HG03575 (cell line): ENCODE results near the gene TP53TG5.

ENCODE experiments used
- ATAC-seq: cut with Tn5 transposase; IDR thresholded peaks from one replicate; pipeline ENCODE4 v1.9.1; 2021; ENCODE audit not compliant: unreplicated experiment, insufficient number of reproducible peaks, low FRiP score; ENCODE audit errors: extremely low read depth

The TP53TG5 gene

DNA sequence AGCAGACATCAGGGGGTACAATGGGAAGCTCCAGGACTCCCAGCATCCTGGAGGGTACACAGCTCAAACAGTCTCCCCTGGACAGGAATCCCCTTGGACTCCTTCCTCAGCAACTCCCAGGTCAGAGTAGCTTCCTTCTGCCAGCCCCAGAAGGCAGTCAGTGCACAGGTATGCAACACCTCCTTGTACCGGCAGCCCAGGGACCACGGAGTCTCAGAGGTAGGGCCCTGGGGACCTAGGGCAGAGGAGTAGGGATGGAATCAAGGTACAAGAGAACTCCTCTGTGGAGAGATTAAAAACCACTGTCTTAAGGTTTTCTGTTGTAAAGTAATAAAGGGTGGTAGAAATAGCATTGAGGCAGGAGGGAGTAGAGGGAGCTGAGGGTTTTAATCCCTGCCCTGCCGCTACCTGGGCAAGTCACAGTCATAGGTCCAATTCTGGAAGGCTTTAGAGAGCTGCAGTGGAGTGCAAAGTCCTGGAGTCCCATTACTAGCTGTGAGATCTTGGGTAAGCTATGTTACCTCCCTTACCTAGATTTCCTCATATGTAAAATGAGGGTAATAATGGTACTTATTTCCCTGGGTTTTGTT is 7.5 kb downstream of the TP53TG5 start:
- ATAC-seq: no peak

- peak; percentile 48 for ATAC-seq
Measured at GRCh38 chr20:45368221-45368980, 9.7 kb downstream of the TP53TG5 start.

- ATAC-seq: no peak
Measured at GRCh38 chr20:45367126-45367525, 11.0 kb downstream of the TP53TG5 start.

DNA sequence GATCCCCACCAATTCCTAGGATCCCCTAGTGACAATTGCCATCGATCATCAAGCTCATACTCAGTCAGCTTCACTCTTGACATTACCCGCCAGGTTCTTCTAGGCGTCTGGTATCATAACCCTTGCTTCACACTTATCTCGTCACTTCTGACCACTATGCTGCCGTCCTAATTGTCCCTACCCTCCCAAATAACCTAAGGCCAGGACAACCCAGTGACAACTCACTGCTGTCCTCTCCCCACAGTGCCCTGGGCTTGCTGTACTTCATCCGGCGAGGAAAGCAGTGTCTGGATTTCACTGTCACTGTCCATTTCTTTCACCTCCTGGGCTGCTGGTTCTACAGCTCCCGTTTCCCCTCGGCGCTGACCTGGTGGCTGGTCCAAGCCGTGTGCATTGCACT is 11.5 kb downstream of the TP53TG5 start:
- no peak for ATAC-seq

GRCh38 chr20:45366192-45366591 is 11.9 kb downstream of the TP53TG5 start:
- ATAC-seq: no peak

GRCh38 chr20:45365444-45365970 is 12.6 kb downstream of the TP53TG5 start:
- no peak for ATAC-seq

DNA sequence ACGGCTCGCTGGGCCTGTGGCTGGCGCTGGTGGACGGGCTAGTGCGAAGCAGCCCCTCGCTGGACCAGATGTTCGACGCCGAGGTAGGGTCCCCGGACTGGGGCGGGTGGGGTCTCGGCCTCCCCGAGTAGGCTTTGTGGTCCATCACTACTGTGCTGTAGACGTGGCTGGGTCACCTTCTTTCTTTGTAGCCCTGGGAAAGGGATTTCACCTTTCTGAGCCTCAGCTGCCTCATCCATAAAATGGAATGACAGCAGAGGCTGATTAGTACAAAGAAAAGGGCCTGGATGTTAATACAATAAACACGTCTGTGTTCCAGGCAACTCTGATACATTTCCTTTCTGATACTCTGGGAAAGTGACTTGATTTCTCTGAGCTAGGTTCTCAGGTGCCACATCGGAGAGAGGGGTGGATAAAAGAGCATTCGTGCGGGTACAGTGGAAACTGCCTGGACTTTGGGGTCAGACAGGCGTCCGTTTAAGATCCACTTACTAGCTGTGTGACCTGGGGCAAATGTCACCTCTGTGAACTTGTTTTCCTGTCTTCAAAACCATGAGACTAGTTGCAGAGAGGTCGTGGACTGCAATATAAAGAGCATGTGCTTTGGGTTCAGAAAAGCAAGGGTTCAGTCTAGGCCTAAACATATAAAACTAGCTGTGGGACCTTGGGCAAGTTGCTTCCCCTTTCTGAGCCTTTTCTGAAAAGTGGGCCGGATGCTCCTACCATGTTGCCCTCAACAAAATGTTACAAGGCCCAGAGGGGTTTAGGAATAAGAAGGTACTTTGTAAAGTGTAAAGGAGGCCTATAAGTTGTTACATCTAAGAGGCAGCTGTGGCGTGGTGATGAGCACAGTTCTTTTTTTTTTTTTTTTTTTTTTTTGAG is 14.3 kb downstream of the TP53TG5 start:
- ATAC-seq: no peak

DNA sequence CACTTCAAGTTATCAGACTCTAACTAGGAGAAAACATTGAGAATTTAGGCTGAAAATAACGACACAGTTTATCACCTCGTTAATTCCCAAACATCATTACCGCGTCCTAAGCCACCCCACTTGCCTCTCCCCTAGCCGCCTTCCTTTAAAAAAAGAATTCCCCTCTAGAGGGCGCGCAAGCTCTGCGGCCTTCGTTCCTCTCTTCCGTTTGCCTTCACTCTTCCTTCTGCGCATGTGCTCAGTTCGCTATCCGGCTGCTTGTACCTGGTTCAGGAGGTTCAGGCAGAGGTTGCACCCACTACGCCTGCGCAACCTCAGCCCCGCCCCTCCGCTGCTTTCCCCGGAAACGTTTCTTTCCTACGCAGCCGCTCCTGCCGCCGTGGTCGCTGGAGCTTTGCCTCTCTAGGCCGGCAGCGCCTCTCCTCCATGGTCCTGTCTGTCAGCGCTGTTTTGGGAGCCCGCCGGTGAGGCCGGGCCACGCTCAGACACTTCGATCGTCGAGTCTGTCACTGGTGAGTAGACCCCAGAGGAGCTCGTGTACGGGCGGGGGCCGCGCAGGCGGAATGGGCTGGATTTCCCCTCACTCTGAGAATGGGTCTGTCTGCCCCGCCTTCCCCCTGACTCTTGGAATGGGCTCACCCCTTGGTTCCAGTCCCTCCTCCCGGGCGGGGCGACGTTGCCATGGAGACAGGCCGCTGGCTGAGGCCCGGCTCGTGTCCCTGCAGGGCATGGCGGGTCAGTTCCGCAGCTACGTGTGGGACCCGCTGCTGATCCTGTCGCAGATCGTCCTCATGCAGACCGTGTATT is 15.1 kb downstream of the TP53TG5 start, which contains the start of gene SYS1:
TSS of gene SYS1 (plus strand) at position 353 of the 807 bp plus-strand sequence. CDS start at position 729, 376 bp downstream.
- peak; percentile 64 for ATAC-seq

- no peak for ATAC-seq
Measured at GRCh38 chr20:45361793-45362192, 16.3 kb downstream of the TP53TG5 start.

DNA sequence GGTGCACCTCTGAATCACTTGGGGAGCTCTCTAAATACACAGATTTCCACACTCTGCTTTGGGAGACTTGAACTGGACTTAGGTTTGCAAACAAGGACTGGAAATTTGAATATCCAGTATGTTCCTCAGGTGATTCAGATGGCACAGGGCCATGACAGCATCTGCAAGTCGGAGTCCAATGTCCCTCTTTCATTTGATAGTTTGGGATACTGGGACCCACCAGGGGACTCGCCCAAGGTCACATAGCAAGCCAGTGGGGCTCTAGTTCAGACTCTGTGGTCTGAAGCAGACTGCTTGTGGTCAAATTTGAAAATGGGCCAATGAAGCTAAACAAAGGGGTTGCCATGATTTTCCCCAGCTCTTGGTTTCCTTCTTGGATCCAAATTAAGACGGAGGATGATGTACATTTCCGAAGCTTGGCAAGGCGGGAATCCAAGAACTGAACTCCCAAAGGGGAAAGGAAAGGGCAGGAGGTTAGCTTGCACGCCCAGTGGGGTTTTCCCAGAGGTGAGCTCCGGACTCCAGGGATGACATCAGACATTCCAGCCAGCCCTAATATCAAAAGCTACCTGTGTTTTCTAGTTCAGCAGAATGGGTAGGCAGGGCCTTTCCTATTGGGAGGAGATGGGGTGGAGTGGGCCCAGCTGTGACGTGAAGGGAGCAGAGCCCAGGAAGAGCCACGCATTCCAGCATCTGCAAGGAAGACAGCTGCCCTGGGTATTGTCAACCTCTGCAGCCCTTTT is 18.5 kb downstream of the TP53TG5 start:
- ATAC-seq: no peak

- no peak for ATAC-seq
Measured at GRCh38 chr20:45359069-45359405, 19.1 kb downstream of the TP53TG5 start.

DNA sequence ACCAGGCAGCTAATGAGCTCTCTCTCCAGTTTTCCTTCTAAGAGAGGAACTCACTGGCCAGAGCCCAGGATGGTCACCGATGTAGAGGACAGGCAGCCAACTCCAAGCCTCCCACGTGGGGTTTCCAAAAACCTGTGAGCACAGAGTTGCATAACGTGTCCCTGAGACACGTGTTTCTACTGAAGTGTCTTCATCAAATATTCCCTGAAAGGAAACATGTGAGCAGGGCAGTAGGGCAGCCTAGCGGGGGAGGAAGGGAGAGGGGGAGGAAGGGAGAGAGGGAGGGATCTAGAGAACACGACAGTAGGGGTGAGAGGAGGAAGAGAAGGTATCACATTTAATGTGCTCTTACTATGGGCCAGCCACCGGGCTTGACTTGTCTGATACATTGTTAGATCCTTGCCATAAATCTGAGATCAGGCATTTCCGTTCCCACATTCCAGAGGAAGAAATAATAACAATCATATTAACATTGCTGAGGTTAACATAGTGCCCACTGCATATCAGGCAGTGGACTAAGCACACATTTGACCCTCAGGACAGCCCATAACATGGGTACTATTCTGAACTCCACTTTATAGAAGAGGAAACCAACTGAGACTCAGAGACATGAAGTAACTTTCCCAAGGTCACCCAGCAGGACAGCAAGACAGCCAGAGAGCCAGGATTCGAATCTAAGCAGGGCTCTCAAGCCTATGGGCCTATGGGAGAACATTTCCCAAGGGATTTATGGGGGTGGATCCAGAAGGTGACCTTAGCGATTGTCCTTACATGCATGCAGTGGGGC is 19.6 kb downstream of the TP53TG5 start:
- ATAC-seq: no peak

DNA sequence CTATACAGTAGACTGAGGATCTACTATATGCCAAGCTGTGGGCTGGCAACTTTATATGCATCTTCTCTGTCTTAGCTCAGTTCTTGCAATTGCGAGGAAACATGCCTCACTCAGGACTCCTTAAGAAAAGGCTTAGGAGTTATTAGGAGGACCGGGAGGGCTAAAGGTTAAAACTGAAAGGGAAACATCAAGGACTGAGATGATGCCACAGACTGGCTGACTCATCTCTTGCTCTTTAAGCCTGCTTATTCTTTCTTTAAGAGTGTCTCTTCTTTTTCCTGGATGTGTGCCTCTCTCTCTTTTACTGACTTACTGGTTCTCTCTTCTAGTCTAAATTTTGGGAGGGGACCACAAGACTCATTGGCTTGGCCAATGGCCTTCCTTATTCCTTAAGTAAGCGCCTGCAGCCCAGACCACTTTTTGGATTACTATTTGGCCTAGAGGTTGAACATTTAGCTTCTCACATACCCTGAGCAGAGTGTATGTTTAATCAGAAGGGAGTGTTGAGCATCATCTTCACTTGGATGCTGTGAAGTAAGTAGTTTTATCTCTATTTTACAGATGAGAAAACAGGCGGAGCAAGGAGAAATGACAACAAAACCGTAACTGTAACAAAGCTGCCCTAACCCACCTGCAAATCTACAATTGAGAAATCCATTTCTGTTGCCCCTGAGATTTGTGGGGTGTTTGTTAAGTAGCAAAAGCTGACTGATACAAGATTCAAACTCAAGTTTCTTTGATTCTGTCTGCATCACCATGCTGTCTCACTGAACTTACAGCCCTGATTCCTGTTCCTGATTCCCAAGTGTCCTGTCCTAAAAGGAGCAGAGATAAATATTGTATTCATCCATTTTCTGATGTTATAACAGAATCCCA is 22.7 kb downstream of the TP53TG5 start:
- no peak for ATAC-seq

DNA sequence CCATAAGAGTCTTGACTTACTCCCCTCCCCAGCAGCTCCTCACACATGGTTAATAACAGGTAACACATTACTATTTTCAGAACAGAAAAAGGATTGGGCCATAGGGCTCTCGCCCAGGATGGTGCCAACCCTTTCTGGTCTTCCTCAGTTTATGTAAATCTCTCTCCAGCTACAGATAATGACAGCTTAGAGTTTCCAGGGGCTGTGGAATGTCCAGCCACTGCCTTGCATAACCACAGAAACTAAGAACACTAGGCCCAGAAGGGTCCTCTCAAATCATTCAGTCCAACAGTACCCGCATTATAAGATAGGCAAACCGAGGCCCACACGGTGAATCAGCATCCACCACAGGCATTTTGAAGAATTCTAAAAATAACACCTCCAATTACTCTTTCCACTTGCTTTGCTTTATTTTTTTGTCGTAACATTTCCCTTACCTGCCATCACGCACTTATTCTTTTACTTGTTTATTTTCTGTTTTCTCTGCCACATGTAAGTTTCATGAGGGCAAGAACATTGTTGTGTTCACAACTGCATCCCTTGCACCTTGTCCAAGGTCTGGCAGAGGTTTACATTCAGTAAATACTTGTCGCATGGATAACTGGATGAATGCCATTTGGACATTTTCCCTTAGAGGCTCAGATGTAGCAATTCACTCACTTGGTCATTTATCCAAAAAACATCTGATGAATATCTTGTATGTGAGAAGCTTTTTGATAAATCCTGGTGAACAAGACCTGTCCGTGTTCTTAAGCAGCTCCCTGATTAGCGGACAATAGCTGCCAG is 23.5 kb downstream of the TP53TG5 start:
- no peak for ATAC-seq

GRCh38 chr20:45353746-45354145 is 24.4 kb downstream of the TP53TG5 start:
- no peak for ATAC-seq

DNA sequence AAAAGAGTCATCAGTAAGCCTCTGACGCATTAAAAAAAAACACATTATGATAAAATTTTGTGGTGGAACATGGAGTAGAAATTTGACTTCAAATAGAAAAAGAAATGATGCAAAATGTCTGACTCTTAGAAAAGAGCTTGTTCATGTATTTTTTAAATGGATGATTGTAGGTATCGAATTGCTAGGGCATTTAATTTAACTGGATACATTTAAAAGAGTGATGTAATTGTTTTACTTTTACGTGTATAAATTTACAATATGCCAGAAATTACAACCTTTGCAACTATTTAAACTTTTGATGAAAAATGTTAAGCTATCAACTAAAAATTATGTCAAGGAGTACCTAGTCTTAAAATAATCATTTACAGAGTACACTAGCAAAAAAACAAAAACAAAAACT is 25.4 kb downstream of the TP53TG5 start:
- ATAC-seq: no peak
